ENCODE measurements around the gene CSAD.
A peak's percentile ranks its signal among the peaks of the same experiment; 100 is the strongest.
"Not testable (repeated sequence)": the region's sequence is repeated elsewhere in the genome, so short reads cannot be mapped to it uniquely, and the experiment has no call there.

CSAD gene

GRCh38 chr12:53178803-53179202, 1.9 kb downstream of the CSAD start:
- not testable (repeated sequence) for DNase-seq

- not testable (repeated sequence) for DNase-seq
These were observed 3.3 kb downstream of the CSAD start for GRCh38 chr12:53177447-53177846.

- DNase-seq, result no peak
These were observed 4.0 kb downstream of the CSAD start for GRCh38 chr12:53176750-53177149.

DNA sequence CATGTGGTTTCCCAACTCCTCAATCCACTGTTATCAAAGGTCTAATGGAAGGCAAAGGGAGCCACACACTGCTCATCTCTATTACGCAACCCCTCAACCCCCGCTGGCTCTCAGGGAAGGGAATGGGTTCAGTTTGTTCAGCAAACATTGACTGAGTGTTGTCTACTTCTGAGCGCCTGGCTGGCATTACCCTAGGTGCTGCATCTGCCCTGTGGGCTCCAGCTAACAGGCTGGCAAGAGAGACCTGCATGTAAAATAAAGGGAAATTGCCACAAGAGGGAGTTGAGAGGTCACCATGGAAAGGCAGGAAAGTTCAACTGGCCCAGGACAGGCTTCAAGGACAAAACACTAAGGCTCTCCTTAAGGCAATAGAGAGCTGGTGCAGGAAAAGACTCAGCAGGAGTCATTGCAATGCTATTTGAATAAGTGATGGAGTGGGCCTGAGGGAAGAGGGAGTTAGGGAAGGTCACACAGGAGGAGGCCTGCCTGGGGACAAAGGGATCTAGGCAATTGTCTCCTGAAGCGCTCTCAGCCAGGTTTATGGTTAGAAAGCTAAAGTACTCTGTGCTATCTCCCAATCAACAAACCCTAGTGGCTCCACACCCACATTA, 5.7 kb downstream of the CSAD start:
- peak; percentile 63 for DNase-seq

- DNase-seq, result no peak
These were observed 7.5 kb downstream of the CSAD start for GRCh38 chr12:53173085-53173715.

- peak; percentile 18 for DNase-seq
These were observed 8.4 kb downstream of the CSAD start for GRCh38 chr12:53172352-53172751.

DNA sequence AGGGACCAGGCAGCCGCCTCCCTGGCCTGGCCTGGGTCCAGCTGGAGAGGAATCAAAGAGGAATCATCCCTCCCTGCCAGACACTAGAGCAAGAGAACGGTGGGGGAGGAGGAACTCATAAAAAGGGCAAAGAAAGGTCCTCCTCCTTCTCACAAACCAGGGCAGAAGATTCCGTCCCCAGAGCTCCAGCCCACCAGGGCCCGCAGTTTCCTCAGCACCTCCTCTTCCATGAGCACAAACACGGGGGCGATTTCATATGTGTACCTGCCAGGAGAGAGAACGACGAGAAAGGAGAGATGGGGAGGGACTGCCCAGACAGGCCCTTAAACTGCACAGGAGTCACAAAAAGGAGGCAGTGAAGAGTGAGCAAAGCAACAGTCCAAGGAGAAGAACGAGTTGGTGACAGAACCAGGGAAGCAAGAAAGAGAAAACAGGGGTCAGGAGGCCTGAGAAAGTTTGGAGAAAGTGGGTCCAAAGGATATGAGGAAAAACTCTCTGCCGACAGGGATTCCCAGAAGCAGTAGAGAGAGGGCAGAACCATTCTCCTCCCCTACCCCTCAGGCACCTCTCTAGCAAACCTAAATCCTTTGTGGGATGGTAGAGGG, 8.9 kb downstream of the CSAD start:
- no peak for DNase-seq

- DNase-seq, result no peak
These were observed 9.6 kb downstream of the CSAD start for GRCh38 chr12:53170876-53171724.

GRCh38 chr12:53170215-53170614, 10.5 kb downstream of the CSAD start:
- no peak for DNase-seq

DNA sequence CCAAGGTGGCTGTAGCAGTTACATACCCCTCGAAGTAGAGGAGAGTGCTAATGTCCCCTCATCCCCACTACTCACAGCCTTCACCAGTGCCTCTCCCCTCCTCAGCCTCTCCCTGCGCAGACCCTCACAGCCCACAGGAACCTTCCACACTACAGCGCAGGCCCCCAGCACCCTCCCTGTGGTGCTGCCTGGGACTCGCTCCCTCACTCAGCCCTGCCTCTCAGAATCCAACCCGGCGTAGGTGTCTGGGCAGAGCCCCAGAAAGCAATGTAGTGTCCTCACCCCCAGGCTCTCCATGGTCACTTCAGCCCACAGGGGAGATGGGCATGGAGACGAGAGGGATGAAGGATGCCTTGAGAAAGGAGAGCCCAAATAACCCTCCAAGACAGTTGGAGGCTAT, 11.1 kb downstream of the CSAD start:
- no peak for DNase-seq

DNA sequence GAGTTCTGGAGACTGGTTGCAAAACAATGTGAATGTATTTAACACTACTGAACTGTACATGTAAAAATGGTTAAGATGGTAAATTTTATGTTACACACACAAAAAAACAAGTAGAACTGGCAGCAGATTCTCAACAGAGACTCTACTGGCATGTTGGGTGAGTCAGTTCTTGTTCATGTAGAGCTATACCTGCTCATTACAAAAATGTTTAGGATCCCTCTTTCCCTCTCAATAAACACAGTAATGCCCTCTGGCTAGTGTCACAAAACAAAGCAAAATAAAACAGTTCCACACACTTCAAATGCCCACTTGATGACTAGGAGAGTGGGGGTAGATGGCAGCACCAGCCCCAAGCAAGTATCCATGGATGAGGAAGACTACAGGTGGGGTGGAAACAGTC, 13.9 kb downstream of the CSAD start:
- DNase-seq, result no peak

- not testable (repeated sequence) for DNase-seq
These were observed 17.7 kb downstream of the CSAD start for GRCh38 chr12:53163008-53163407.

GRCh38 chr12:53161119-53161911, 19.4 kb downstream of the CSAD start:
- DNase-seq, result no peak

- DNase-seq, result no peak
These were observed 20.1 kb downstream of the CSAD start for GRCh38 chr12:53160673-53161072.

- DNase-seq, result no peak
These were observed 20.7 kb downstream of the CSAD start for GRCh38 chr12:53160000-53160399.

GRCh38 chr12:53159195-53159839, 21.4 kb downstream of the CSAD start:
- DNase-seq, result peak; percentile 63

- DNase-seq, result no peak
These were observed 28.3 kb downstream of the CSAD start for GRCh38 chr12:53152390-53152789.

- DNase-seq, result no peak
These were observed 29.7 kb downstream of the CSAD start for GRCh38 chr12:53151039-53151438.

GRCh38 chr12:53147653-53148052, 33.1 kb downstream of the CSAD start:
- DNase-seq, result no peak

- no peak for DNase-seq
These were observed 33.5 kb downstream of the CSAD start for GRCh38 chr12:53147181-53147580.

DNA sequence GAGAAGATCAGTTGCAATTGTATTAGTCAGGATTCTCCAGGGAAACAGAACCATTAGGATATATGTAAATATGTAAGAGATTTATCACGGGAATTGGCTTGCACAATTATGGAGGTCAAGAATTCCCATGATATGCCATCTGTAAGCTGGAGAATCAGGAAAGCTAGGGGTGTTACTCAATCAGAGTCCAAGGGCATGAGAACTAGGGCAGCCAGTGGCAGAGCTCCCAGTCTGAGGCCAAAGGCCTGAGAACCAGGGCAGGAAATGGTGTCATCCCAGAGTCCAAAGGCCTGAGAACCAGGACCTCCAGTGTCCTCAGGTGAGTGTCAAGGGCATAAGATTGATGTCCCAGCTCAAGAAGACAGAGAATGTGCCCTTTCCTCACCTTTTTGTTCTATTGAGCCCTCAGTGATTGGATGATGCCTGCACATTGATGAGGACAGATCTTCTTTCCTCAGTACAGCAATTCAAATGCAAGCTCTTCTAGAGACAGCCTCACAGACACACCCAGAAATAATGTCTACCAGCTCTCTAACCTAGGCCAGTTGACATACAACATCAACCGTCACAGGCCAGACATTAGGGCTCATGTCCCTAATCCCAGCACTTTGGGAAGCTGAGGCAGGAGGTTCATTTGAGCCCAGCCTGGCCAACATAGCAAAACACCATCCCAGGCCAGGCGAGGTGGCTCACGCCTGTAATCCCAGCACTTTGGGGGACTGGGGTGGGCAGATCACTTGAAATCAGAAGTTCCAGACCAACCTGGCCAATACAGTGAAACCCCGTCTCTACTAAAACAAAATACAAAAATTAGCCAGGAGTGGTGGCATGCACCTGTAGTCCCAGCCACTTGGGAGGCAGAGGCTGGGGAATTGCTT, 35.1 kb downstream of the CSAD start:
- peak; percentile 71 for DNase-seq

Measured in HCEC 1CT (cell line).